Fibroblast of lung (primary cell): ENCODE results near the gene AZU1. TPM values are rescaled to one million over a fixed set of nuclear protein-coding genes. Genes with fewer than 3 reads are reported as not detected.

ENCODE experiments used
- DNase-seq, 2 donors: peaks; one replicate each; pipeline versions ENCODE4 v3.0.0 to v3.0.0-alpha.2; 2010; ENCODE audit warnings: low read depth in 2 of 2
- H2AFZ ChIP-seq: 2 replicates; pipeline ENCODE4 v1.5.1; 2012; ENCODE audit warnings: low read length, control low read depth, inconsistent platforms
- H3K27ac ChIP-seq: 2 replicates; pipeline ENCODE4 v1.5.1; 2011; ENCODE audit warnings: low read length, control low read depth; ENCODE audit not compliant: insufficient read depth
- H3K27me3 ChIP-seq: 2 replicates; pipeline ENCODE4 v1.5.1; 2011; ENCODE audit warnings: mild to moderate bottlenecking, low read length; ENCODE audit not compliant: control insufficient read depth, insufficient read depth
- H3K36me3 ChIP-seq: 2 replicates; pipeline ENCODE4 v1.5.1; 2011; ENCODE audit warnings: low read length; ENCODE audit not compliant: control insufficient read depth, insufficient read depth
- H3K4me1 ChIP-seq: 2 replicates; pipeline ENCODE4 v1.5.1; 2011; ENCODE audit warnings: low read length; ENCODE audit not compliant: control insufficient read depth, insufficient read depth; ENCODE audit errors: extremely low read depth
- H3K4me2 ChIP-seq: 2 replicates; pipeline ENCODE4 v1.5.1; 2011; ENCODE audit warnings: low read length, control low read depth; ENCODE audit not compliant: insufficient read depth; ENCODE audit errors: extremely low read depth
- H3K4me3 ChIP-seq, 4 experiments: fragments of 200-600 bp in 1 of 4; sonication (generic) in 1 of 4; replicated peaks in 1 of 4; 2 replicates each; pipeline ENCODE4 v1.5.1; 2011 to 2016; ENCODE audit warnings: low read length in 4 of 4, low read depth in 3 of 4, mild to moderate bottlenecking in 3 of 4, control low read depth in 2 of 4, inconsistent platforms in 1 of 4, mixed read lengths in 1 of 4; ENCODE audit not compliant: insufficient read depth in 1 of 4; ENCODE audit errors: control extremely low read depth in 1 of 4
- H3K79me2 ChIP-seq: 2 replicates; pipeline ENCODE4 v1.5.1; 2012; ENCODE audit warnings: mild to moderate bottlenecking, low read length, inconsistent platforms; ENCODE audit not compliant: control insufficient read depth, insufficient read depth
- H3K9ac ChIP-seq: 2 replicates; pipeline ENCODE4 v1.5.1; 2011; ENCODE audit warnings: mild to moderate bottlenecking, low read length, control low read depth; ENCODE audit not compliant: insufficient read depth
- H3K9me3 ChIP-seq: 2 replicates; pipeline ENCODE4 v1.5.1; 2012; ENCODE audit warnings: low read depth, low read length; ENCODE audit not compliant: control insufficient read depth, insufficient read depth
- H4K20me1 ChIP-seq: 2 replicates; pipeline ENCODE4 v1.5.1; 2011; ENCODE audit warnings: low read length; ENCODE audit not compliant: control insufficient read depth, insufficient read depth; ENCODE audit errors: extremely low read depth
- EZH2 ChIP-seq: IDR thresholded peaks from 2 replicates; pipeline ENCODE4 v1.5.1; 2012; ENCODE audit warnings: low read length, control low read depth, mild to moderate bottlenecking; ENCODE audit errors: missing control alignments
- polyA plus RNA-seq, 2 donors: library from polyadenylated mRNA; depleted of rRNA in 1 of 2; stranded (reverse) in 1 of 2; unstranded in 1 of 2; fragments of >200 nt; gene quantifications; 2 replicates each; pipeline ENCODE4 v1.2.1, GENCODE V29; 2011 to 2012; ENCODE audit warnings: missing spikeins in 1 of 2
- total RNA-seq: library from RNA; depleted of rRNA; stranded (reverse); fragments of >200 nt; gene quantifications from 2 replicates; pipeline ENCODE4 v1.2.1, GENCODE V29; 2014
- TF ChIP-seq, protein P1 (sequence below), 2 donors: IDR thresholded peaks in 1 of 2; conservative IDR thresholded peaks in 1 of 2; 1 replicate in 1 of 2; 2 replicates in 1 of 2; pipeline ENCODE4 v1.5.1; 2011 to 2012; ENCODE audit warnings: low read length in 2 of 2, control low read depth in 1 of 2, inconsistent platforms in 1 of 2, low read depth in 1 of 2, mild to moderate bottlenecking in 1 of 2

The AZU1 gene
- total and polyA plus RNA-seq, 2 donors (not counting 1 experiment from before 2014, with no cell fraction given) = 0.17 TPM; not detected in 1

DNA sequence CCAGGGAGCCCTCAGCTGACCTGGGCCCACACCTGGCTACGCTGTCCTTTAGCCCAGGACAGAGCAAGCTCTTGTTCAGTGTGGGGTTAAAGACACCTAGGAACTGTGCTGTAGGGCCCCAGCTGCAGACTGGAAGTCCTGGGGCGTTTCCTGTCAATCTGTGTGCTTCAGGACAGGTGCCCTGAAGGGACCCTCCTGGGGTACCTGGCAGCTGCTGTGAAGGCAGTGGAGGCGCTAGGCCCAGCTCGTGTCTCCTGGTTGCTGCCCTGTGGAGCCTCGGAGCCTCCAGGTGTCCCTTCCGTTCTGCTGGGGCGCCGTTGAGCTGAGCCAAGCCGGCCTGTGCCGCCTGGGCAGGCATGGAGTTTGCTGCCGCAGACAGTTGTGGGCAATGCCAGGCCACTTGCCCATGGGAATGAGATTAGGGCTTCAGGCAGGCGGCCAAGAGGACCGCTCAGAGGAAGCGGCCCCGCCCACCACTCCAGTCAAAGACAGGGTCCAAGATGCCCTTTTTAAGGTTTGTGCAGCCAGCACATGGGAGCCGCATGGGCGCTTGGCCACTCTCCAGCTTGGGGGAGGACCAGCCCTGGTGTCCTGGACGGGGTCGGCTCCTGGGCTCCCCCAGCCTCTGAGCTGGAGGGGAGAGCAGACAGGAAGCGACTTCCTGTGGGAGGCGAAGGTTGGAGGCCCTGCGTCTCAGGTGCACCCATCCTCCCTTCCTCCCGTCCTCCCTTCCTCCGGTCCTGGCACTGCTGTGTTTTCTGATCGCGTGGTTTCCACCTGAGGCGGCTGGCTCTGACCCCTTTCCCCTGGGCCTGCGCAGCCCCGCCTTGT, 26.4 kb upstream of the AZU1 start:
- Histone ChIP-seq H3K27ac (peak overlapping the region; percentile 60), H3K79me2 (peaks cover 84% of the 10 kb centered on the region), H3K4me1 (peaks cover 23% of the 10 kb centered on the region), H4K20me1 (peaks cover 11% of the 10 kb centered on the region), H3K27me3 (no peaks in the 10 kb centered on the region), H3K9ac (no peak overlapping the region), H3K9me3 (no peaks in the 10 kb centered on the region), H2AFZ (no peak overlapping the region), H3K4me3 (peak overlapping the region in 3 of 4 experiments; percentile 44 to 87 (median 44)), H3K36me3 (peaks cover 43% of the 10 kb centered on the region), H3K4me2 (peak overlapping the region; percentile 75)
- DNase-seq = peak; percentile 43 to 49
- TF ChIP-seq, protein P1, sequence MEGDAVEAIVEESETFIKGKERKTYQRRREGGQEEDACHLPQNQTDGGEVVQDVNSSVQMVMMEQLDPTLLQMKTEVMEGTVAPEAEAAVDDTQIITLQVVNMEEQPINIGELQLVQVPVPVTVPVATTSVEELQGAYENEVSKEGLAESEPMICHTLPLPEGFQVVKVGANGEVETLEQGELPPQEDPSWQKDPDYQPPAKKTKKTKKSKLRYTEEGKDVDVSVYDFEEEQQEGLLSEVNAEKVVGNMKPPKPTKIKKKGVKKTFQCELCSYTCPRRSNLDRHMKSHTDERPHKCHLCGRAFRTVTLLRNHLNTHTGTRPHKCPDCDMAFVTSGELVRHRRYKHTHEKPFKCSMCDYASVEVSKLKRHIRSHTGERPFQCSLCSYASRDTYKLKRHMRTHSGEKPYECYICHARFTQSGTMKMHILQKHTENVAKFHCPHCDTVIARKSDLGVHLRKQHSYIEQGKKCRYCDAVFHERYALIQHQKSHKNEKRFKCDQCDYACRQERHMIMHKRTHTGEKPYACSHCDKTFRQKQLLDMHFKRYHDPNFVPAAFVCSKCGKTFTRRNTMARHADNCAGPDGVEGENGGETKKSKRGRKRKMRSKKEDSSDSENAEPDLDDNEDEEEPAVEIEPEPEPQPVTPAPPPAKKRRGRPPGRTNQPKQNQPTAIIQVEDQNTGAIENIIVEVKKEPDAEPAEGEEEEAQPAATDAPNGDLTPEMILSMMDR (conservative IDR thresholded peaks at IDR 0.05 in 1 of 2, IDR thresholded peaks at IDR 0.05 in 1 of 2; ENCODE audit: low read depth in 1 of 2, low read length in 2 of 2) = no peak
- TF ChIP-seq EZH2 = no peak

DNA sequence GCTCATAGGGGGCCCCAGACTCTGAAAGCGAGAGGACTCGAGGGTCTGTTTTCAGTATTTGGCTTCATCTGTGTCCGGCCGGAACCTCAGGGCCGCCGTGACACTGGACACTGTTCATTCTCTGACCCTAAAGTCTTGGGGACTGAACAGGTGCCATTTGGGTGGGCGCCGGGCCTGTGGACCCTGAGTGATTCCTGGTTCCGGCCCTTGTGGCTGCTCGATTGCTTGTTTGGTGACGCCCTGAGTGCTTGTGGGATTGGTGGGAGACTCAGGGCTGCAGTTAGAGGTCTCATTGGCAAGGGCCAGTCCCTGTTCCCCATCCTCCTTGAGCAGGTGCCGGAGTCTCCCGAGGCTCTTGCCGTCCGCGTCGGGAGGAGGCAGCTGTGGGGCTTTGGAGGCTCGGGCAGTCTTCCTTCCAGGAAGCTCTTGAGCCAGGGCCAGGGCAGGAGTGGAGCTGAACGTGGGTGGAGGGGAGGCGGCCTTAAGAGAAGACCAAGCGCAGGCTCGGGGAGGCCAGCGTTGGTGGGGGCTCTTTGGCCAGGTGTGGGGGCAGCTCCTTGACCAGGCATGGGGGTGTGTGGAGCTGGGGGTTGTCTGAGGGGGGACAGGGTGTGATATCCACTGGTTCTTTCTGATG, 25.7 kb upstream of the AZU1 start:
- Histone ChIP-seq H3K79me2 (peaks cover 91% of the 10 kb centered on the region), H3K27ac (peak overlapping the region; percentile 60), H2AFZ (no peak overlapping the region), H3K4me2 (peak overlapping the region; percentile 75), H3K9ac (peak overlapping the region; percentile 36), H3K4me1 (peaks cover 23% of the 10 kb centered on the region), H3K4me3 (peak overlapping the region in 3 of 4 experiments; percentile 44 to 87 (median 44)), H3K36me3 (peaks cover 50% of the 10 kb centered on the region), H3K9me3 (no peaks in the 10 kb centered on the region), H3K27me3 (no peaks in the 10 kb centered on the region), H4K20me1 (peaks cover 11% of the 10 kb centered on the region)
- DNase-seq = peak; percentile 39 to 80
- TF ChIP-seq EZH2 = no peak
- TF ChIP-seq, protein P1 (conservative IDR thresholded peaks at IDR 0.05 in 1 of 2, IDR thresholded peaks at IDR 0.05 in 1 of 2; ENCODE audit: low read depth in 1 of 2, low read length in 2 of 2) = no peak

DNA sequence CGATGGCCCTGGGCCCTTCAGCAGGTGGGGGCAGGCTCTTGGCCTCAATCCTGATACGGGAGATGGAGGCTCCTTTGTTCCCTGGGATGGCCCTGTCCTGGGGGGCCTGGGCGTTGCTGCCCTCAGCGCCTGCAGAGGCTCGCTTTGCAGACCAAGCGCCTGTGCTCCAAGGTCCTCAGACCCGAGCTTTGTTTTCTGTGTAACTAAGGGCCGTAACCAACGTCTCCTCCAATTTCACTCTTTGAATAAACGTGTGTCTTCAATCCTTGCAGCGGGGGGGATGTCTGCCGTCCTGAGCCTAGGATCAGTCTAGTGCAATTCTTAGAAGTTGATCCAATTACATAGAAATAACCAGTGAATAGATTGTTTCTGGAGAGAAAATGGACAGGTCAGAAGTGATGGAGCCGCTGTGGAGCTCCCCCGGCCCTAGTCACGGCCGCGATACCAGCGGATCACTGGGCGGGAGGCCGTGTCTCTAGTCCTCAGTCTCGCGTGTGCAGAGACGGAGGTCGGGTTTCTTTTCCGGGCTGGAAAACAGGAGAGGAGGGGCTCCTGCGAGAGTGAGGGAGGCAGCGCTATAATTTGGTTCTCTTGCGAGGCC, 25.0 kb upstream of the AZU1 start:
- H3K9ac ChIP-seq = peak overlapping the region; percentile 28
- no peak overlapping the region for H2AFZ ChIP-seq
- peak; percentile 41 to 47 for DNase-seq
- peaks cover 11% of the 10 kb centered on the region for H4K20me1 ChIP-seq
- H3K4me1 ChIP-seq = peaks cover 23% of the 10 kb centered on the region
- peak overlapping the region; percentile 60 for H3K27ac ChIP-seq
- peaks cover 98% of the 10 kb centered on the region for H3K79me2 ChIP-seq
- H3K4me2 ChIP-seq = peak overlapping the region; percentile 75
- H3K27me3 ChIP-seq = no peaks in the 10 kb centered on the region
- peaks cover 55% of the 10 kb centered on the region for H3K36me3 ChIP-seq
- peak overlapping the region; percentile 2 to 87 (median 31) for H3K4me3 ChIP-seq
- H3K9me3 ChIP-seq = no peaks in the 10 kb centered on the region
- TF ChIP-seq EZH2 = no peak
- TF ChIP-seq, protein P1 (conservative IDR thresholded peaks at IDR 0.05 in 1 of 2, IDR thresholded peaks at IDR 0.05 in 1 of 2; ENCODE audit: low read depth in 1 of 2, low read length in 2 of 2) = no peak
